GM18909 (cell line): Measurements from ENCODE around the gene ZNF766.
"Not testable (repeated sequence)": the region's sequence is repeated elsewhere in the genome, so short reads cannot be mapped to it uniquely, and the experiment has no call there.

Source experiments
- ATAC-seq: cut with Tn5 transposase; IDR thresholded peaks from one replicate; pipeline ENCODE4 v1.9.1; 2021; ENCODE audit warnings: mild to moderate bottlenecking; ENCODE audit not compliant: unreplicated experiment, poor library complexity

Gene ZNF766

DNA sequence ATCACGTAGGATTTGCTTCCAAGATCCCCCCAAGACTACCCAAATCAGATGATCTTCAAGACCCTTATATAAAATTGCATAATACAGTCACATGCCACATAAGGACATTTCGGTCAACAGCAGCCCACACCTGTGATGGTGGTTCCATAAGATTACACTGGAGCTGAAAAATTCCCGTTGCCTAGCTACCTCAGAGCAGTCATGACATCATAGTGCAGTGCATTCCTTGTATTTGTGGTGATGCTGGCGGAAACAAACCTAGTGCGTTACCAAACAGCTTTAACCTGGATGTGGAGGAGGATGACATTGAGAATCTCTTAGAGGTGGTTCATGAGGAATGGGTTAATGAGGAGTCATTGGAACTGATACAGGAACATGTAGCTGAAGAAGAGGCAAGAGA lies 4.8 kb downstream of the ZNF766 start:
- no peak for ATAC-seq

DNA sequence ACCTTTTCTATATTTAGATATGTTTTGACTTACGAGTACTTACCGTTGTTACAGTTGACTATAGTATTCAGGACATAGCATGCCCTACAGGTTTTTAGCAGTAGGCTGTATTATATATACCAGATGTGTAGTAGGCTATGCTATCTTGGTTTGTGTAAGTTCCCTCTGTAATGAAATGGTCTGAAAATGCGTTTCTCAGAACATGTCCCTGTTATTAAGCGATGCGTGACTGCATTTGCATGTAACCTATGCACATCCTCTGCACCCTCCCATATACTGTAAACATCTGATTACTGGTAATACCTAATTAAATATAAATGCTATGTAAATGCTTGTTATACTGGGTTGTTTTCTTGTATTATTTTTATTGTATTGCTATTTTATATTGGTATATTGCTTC lies 6.6 kb downstream of the ZNF766 start:
- ATAC-seq, result no peak

GRCh38 chr19:52277471-52277870 lies 8.1 kb downstream of the ZNF766 start:
- ATAC-seq, result no peak

DNA sequence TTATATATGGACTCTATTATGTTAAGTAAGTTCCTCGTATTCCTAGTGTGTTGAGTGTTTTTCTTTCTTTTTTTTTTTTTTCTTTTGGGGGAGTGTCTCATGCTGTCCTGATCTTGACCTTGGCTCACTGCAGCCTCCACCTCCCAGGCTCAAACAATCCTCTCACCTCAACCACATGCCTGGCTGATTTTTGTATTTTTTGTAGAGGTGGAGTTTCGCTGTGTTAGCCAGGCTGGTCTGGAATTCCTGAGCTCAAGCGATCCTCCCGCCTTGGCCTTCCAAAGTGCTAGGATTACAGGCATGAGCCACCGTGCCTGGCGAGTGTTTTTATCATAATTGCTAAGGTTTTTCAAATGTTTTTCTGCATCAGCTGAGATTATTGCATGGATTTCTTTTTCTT lies 16.9 kb downstream of the ZNF766 start:
- ATAC-seq, result no peak

DNA sequence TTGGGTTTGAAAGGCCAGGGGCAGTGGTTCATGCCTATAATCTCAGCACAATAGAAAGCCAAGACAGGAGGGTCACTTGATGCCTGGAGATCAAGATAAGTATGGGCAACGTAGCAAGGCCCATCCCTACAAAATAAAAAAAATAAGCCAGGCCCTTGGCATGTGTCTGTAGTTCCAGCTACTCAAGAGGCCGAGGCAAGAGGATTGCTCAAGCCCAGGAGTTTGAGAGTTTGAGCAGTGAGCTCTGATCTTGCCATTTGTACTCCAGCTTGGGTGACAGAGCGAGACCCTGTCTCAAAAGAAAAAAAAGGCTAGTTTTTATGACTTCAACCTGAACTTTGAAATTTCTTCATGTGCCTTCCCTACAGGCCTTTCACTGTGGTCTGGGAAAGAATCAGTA lies 22.4 kb downstream of the ZNF766 start:
- ATAC-seq, result no peak

- not testable (repeated sequence) for ATAC-seq
Observed at GRCh38 chr19:52292946-52293345, 23.6 kb downstream of the ZNF766 start.

- no peak for ATAC-seq
Observed at GRCh38 chr19:52296400-52296772, 27.0 kb downstream of the ZNF766 start.

DNA sequence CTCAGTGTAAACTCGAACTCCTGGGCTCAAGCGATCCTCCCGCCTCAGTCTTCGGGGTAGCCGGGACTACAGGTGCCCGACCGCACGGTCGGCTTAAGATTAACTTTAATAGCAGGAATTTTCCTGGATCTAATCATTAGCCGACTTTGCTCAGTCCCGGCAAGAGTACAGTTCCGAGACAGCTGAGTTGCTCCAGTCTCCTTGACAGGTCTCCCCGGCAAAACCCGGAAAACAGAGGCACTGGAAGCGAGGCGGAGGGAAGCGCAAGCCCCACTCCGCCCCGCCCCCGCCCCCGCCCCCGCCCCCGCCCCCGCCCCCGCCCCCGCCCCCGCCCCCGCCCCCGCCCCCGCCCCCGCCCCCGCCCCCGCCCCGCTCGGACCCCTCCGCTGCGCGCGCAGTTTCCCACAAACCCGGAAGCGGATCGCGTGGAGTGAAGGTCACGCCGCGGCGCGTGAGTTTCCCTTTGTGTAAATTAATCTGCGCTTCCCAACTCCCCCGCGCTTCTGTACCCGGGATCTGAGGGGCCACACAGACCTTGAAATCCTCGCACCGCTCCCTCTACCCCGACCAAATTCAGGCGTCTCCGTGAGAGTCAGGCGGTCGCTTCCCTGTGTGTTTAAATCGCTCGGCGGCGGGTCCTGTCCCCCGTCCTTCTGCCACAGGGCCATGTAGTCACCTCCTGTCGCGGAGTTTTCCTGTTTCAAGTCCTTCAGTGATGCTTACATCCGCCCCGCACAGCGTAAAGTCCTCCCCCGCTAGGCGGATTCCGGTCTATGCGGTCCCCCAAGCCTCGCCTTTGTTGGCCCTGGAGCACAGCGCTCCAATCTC lies 27.6 kb downstream of the ZNF766 start, which contains the start of gene ZNF480:
ZNF480 (plus strand) TSS at position 397 of the 828 bp plus-strand sequence. CDS start 3,244 bp downstream, outside the sequence.
- peak; percentile 61 for ATAC-seq

DNA sequence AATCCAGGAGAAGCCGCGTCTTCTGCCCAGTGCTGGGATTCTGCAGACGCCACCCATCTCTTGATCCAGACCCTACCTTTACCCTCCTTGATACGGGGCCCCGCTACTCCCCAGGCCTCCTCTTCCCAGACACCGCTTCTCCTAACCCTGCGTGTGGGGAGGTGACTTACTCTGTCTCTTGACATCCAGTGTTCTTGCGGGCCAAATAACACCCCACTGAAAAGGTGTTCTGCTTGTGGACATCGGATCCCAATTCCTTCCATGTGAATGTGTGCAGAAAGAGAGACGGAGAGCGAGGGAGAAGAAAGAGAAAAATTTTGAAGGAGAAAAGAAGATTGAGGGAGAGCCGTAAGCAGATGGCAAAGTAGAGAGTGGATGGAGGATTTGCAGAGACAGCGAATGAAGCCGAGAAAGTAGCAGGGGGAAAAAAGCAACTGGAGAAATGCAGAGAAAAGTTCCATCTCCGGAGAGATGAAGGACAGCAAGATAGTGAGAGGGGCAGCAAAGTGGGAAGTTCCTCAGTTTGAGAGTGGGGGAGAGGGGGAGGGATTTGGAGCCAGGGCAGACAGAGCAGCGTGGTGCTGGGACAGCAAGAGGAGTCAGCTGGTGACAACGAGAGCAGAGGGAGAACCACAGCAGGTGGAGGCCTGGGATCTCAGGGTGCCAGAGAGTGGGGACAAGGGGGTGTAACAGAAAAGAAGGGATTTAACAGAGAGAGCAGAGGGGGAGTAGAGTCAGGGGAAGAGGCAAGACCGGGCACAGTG lies 28.4 kb downstream of the ZNF766 start:
- peak; percentile 26 for ATAC-seq

- no peak for ATAC-seq
Observed at GRCh38 chr19:52307275-52307674, 37.9 kb downstream of the ZNF766 start.

DNA sequence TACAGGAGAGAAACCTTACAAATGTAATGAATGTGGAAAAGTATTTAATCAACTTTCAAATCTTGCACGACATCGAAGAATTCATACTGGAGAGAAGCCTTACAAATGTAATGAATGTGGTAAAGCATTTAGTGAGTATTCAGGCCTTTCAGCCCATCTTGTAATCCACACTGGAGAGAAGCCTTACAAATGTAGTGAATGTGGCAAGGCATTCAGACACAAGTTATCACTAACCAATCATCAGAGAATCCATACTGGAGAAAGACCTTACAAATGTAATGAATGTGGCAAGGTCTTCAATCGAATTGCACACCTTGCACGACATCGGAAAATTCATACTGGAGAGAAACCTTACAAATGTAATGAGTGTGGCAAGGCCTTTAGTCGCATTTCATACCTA lies 53.0 kb downstream of the ZNF766 start:
- no peak for ATAC-seq

DNA sequence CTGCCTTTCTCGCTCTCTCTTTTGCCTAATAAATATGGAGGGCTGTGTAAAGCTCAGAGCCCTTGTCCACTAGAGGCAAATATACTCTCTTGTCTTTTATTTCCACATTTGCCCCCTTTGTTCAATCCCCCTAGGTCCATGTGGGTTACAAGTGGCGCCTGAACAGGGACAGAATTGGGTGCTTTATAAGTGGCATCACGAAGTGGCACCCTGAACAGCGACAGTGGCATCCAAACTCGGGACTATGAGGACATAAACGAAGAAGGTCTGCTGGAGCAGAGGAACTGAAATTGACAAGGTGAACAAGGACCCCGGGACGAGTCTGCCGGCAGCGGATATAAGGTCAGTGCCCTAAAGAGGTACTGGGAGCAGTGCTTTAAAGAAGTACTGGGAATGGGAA lies 62.4 kb downstream of the ZNF766 start:
- ATAC-seq, result no peak

DNA sequence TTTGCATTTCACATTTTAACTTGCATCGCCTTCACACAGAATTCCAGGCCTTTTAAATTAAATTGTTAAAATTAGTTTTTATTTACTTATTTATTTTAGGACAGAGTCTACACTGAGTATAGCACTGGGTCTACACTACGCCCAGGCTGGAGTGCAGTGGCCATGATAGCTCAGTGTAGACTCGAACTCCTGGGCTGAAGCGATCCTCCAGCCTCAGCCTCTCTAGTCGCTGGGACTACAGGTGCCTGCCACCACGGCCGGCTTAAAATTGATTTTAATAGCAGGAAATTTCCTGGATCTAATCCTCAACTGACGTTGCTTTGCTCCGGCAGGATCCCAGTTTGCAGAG lies 66.4 kb downstream of the ZNF766 start:
- peak; percentile 16 for ATAC-seq

DNA sequence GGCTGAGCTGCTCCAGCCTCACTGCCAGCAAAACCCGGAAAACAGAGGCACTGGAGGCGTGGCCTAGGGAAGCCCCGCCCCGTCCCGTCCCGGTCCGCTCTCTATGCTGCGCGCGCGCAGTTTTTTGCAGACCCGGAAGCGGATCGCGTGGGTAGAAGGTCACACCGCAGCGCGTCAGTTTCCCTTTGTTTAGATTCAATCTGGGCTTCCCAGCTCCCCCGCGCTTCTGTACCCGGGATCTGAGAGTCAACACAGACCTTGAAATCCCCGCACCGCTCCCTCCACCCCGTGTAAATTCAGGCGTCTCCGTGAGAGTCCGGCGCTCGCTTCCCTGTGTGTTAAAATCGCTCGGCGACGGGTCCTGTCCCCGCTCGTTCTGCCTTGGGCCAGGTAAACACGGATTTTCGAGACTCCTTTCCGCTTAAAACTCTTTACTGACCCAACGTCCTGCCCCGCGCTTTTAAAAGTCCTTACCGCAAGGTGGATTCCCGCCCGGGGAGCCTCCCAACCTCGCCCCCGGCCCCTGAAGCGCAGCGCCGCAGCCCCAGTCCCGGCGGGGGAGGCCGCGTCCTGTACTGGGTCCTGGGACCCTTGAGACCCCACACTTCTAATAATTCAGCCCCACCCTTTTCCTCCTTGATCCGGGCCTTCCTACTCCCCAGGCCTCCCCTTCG lies 66.9 kb downstream of the ZNF766 start, which contains the start of gene ZNF610:
ZNF610 (plus strand) TSS at position 127 of the 674 bp plus-strand sequence. CDS start 12,930 bp downstream, outside the sequence.
- peak; percentile 72 for ATAC-seq

DNA sequence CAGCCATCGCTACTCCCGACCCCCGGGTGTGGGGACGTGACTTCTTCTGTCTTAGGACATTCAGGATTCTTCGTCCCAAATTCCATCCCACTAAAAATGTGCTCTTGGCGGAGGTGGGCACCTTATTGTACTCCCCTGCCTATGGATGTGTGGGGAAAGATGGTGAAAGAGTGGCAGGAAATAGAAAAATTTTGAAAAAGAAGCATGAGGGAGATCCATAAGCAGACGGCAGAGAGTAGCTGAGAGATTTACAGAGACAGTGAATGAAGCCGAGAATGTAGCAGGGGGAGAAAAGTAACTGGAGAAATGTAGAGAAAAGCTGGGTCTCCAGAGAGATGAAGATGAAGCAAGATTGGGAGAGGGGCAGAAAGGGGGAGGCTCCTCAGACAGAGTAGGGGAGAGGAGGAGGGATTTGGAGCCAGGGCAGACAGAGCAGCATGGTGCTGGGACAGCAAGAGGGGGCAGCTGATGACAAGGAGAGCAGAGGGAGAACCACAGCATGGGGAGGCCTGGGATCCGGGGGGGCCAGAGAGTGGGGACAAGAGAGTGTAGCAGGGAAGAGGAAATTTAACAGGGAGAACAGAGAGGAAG lies 67.5 kb downstream of the ZNF766 start:
- no peak for ATAC-seq

DNA sequence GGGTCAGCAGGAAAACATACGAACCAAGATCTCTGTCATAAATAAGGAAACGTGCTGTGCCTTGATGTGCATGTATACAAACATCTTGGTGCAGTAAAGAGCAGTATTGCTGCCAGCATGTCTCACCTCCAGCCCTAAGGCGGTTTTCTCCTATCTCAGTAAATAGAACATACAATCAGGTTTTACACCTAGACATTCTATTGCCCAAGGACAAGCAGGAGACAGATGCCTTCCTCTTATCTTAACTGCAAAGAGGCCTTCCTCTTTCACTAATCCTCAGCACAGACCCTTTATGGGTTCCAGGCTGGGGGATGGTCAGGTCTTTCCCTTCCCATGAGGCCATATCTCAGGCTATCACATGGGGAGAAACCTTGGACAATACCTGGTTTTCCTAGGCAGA lies 69.6 kb downstream of the ZNF766 start:
- not testable (repeated sequence) for ATAC-seq

DNA sequence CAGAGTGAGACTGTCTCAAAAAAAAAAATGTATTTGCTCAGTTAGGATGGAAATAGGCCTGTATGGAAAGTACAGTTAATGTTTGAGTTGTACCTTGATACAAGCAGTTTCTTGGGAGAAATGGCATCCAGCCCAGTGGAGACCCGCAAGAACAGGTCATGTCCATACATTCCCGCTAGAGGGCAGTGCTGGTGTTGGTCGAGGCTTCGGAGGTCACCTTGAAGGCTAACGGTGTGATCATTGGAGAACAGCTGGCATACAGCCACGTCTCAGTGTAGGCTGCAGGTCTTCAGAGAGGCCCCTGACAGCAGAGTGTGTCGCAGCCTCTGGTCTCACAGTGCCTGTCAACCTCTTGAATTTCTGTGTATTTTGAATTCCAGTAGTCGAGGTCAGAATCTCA lies 74.2 kb downstream of the ZNF766 start:
- ATAC-seq, result no peak

DNA sequence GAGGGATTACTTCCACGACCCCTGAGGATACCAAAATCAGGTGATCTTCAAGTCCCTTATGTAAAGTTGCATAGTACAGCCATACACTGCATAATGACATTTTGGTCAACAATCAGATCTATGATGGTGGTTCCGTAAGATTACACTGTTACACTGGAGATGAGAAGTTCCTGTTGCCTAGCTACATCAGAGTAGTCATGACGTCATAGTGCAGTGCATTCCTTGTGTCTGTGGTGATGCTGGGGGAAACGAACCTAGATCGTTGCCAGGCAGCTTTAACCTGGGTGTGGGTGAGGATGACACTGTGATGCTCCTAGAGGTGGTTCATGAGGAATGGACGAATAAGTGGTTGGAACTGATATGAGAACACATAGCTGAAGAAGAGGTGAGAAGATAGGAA lies 75.8 kb downstream of the ZNF766 start:
- ATAC-seq, result no peak
